GM19467 (cell line): Measurements from ENCODE around the gene EXOSC1.
"Not testable (repeated sequence)": the region's sequence is repeated elsewhere in the genome, so short reads cannot be mapped to it uniquely, and the experiment has no call there.

ENCODE experiments used
- ATAC-seq: cut with Tn5 transposase; IDR thresholded peaks from one replicate; pipeline ENCODE4 v1.9.1; 2021; ENCODE audit warnings: mild to moderate bottlenecking, moderate library complexity; ENCODE audit not compliant: unreplicated experiment

Gene EXOSC1, protein sequence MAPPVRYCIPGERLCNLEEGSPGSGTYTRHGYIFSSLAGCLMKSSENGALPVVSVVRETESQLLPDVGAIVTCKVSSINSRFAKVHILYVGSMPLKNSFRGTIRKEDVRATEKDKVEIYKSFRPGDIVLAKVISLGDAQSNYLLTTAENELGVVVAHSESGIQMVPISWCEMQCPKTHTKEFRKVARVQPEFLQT

DNA sequence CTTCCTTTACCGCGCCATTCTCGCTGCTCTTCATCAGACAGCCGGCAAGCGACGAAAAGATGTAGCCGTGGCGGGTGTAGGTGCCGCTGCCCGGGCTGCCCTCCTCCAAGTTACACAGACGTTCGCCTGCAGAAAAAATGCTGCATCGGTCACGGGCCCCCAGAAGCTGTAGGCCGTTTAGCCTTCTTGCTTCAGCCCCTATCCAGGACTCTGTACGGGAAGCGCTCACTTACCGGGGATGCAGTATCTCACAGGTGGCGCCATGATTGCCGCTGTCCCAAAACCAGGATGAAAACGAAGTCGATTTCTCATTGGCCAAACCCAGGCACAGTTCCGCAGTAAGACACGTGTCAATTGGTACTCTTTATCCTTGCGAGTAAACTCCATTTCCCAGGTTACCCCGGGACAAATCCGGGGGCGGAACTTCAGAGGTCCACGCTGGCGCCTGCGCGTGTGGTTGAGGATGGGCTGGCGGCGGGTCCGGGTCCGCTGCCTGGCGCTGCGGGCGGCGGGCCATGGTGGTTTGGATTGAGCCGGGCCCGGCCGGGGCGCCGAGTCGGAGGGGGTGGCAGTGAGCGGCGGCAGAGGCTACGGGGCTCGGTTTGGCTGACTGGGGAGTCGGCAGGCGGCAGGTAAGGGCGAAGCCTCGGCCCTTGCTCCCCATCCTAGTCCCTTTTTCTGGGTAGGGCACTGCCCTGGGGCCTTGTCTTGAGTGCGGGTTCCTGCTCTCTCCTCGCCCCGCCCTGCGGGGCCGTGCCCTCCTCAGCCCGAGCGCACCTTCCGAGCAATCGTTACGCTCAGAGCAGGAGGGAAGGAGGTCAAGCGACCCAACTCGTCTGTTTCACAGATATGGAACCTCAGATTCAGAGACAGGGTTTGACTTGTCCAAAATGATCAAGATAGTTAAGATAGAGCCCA is at the start of gene EXOSC1, which contains the start of gene ZDHHC16:
Gene EXOSC1 (minus strand): TSS at position 285 of the 918 bp plus-strand sequence. CDS start 21 bp downstream, at position 264.
Gene ZDHHC16 (plus strand): TSS at position 454 of the 918 bp plus-strand sequence. CDS start 5,501 bp downstream, outside the sequence.
- peak; percentile 96 for ATAC-seq

GRCh38 chr10:97494863-97495506 is 49.2 kb upstream of the EXOSC1 start:
- ATAC-seq = no peak

- ATAC-seq = no peak
Measured at GRCh38 chr10:97494151-97494550, 48.3 kb upstream of the EXOSC1 start.

- ATAC-seq = no peak
Measured at GRCh38 chr10:97490592-97490991, 44.8 kb upstream of the EXOSC1 start.

DNA sequence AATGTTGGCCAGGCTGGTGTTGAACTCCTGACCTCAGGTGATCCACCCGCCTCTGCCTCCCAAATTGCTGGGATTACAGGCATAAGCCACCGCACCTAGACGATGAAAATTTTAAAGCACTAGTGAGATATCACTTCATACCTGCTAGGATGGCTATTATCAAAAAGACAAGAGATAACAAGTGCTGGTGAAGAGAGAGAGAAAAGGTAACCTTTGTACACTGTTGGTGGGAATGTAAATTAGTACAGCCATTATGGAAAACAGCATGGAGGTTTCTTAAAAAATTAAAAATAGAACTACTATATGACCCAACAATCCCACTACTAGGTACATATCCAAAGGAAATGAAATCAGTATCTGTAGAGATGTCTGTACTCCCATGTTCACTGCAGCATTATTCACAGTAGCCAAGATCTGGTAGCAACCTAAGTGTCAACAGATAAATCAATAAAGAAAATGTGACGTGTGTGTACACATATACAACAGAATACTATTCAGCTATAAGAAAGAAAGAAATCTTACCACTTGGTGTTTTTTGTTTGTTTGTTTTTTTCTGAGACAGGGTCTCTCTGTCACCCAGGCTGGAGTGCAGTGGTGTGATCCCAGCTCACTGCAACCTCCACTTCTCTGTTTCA is 40.0 kb upstream of the EXOSC1 start:
- no peak for ATAC-seq

DNA sequence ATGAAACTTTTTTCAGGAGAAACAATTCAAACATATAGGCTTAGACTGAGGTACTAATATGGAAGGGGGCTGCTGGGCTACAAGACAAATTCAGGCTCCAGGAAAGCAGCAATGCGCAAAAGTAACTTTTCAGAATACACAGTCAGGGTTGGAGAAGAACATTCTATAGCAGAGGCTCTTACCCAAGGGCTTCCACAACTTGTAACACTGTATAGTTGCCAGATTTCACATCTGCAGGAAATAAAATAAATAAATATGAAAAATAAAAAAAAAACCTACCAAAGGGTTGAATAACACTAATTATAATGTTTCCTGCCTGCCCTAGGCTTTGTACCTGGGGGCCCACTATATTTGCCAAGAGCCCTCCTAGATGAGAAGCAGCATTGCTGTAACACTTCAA is 38.1 kb upstream of the EXOSC1 start:
- no peak for ATAC-seq

DNA sequence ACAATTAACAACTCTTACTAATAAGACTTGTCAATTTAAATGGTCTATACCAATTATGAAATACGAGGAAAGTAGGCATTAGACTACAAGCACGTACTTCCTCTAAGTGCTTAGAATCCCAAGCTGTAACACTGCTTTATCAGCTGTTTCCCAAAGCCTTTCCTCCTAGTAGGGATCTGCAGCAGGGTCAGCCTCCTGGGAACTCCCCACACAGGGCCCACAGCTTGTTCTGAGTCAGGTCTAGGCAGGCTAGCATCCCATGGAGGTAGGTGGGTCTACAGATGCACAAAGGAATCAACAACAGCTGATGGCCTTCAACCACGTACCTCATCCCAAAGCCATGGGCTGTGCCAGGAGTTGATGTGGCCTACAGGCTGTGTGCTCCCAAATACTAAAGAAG is 37.7 kb upstream of the EXOSC1 start:
- no peak for ATAC-seq

DNA sequence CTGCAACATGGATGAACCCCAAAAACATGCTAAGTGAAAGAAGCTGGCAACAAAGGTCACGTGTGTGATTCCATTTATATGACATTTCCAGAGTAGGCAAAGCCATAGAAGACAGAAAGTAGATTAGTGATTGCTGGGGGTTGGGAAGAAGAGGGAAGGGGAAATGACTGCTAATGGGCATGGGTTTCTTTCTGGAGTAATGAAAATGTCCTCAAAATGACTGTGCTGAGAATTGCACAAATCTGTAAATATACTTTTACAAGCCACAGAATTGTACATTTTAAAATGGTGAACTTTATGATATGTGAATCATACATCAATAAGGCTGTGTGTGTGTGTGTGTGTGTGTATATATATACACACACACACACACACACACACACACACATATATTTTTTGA is 36.6 kb upstream of the EXOSC1 start:
- ATAC-seq = no peak

DNA sequence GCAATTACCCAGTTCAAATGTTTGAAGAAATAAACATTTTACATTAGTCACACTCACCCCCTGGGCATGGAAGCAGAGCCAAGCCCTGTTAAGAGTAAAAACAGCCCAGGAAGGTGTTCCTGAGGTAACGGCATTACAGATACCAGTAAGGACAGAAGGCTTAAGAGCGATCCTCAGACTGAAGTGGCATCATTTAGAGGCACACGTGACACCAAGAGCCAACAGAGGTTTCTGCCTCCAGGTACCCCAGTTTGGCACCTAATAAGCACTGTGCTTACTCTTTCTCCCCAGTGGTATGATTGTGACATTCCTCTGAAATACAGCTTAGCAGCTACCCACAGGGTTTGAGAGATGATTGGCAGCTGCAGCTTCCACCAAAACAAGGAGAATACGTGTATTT is 35.3 kb upstream of the EXOSC1 start:
- no peak for ATAC-seq

DNA sequence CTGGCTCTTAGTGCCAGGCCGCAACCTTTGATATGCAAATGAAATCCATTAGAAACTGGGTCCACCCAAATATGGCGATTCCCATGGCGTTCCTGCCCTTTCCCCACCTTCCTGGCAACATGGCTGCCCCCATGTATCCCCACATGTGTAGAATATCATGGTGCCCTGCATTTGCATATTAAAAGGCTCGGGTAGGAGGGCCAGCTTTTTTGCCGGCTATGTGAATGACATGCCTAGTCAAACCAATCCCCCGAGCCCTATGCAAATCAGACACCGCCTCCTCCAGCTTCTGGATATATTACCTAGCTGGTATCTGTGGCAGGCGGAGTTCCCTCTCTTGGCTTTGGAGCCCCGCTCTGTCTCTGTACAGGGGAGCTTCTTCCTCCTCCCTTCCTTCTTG is 34.1 kb upstream of the EXOSC1 start:
- ATAC-seq = no peak

DNA sequence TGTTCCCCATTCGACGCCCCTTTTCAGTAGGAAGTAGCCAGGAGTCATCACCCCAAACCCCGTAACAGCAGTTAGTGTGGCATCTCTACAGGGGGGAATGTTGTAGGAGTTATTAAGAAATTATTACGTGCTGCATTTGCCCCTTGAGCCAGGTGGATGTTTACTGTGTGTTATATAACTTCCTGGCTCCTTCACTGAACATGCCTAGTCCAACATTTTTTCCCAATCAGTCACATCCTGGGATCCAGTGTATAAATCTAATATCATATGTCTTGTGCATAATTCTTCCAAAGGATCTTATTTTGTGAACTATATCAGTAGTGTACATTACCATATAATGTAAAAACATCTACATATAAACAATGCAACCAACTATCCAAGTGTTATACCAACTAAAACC is 33.6 kb upstream of the EXOSC1 start:
- ATAC-seq = not testable (repeated sequence)

- ATAC-seq = no peak
Measured at GRCh38 chr10:97475936-97476594, 30.3 kb upstream of the EXOSC1 start.

DNA sequence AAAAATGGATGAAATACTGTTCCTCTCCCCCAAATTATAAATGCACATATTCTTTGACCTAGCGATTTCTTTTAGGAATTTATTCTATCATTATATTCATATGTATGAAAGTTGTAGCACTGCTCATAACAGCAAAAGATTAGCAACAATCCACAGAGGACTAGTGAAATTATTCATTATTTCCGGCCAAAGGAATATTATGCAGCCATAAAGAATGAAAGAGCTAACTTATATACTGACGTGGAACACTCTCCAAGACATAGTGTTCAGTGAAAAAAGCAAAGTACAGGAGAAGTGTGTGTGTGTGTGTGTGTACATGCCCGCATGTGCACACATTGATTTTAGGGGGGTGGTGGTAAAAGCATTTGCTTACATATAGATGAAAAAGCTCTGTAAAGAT is 29.1 kb upstream of the EXOSC1 start:
- no peak for ATAC-seq

DNA sequence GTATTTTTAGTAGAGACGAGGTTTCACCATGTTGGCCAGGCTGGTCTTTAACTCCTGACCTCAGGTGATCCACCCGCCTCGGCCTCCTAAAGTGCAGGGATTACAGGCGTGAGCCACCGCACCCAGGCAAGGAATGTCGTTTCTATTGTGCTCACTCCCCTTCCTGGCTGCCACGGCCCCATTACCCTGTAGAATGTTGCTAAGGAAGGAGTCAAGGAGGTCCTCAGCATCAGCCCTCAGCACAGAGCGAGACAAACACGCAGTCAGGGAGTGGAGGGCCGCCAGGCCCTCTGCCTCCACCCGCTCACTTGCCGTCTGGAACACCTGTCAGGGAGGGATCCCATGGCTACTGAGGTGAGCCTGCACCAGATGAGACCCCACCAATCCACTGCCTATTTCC is 23.0 kb upstream of the EXOSC1 start:
- ATAC-seq = not testable (repeated sequence)

GRCh38 chr10:97468162-97468561 is 22.4 kb upstream of the EXOSC1 start:
- no peak for ATAC-seq

GRCh38 chr10:97466755-97467154 is 20.9 kb upstream of the EXOSC1 start:
- ATAC-seq = no peak

- no peak for ATAC-seq
Measured at GRCh38 chr10:97465982-97466381, 20.2 kb upstream of the EXOSC1 start.

- no peak for ATAC-seq
Measured at GRCh38 chr10:97464226-97464625, 18.4 kb upstream of the EXOSC1 start.

GRCh38 chr10:97463363-97464132 is 17.7 kb upstream of the EXOSC1 start:
- no peak for ATAC-seq

- no peak for ATAC-seq
Measured at GRCh38 chr10:97462309-97462708, 16.5 kb upstream of the EXOSC1 start.
